SHP77 treated with DMSO at 0.1 percent for 48 hours (cell line): ENCODE data around the gene EGFR.
A peak's percentile ranks its signal among the peaks of the same experiment; 100 is the strongest.

Source experiments
- DNase-seq: peaks from one replicate; lab custom pipeline; 2025; lab: John Stamatoyannopoulos, UW

EGFR gene

DNA sequence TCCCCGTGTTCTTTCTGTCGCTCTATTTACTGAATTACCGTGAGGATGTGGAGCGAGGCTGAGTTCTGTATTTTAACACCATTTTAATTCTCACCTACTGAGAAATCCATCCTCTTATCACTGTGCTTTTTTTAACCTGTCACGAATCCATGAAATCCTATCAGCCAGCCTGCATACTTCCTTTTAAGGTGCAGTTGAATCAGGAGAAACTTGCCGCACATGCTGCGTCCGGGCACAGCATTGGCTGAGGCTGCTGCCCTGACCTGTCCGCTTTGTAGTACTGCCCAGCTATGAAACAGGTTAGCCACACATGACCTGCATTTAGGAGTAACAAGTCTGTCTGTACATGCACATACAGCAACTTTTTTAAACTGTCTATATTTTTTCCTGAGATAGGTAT lies 82.5 kb downstream of the EGFR start:
- no peak for DNase-seq

DNA sequence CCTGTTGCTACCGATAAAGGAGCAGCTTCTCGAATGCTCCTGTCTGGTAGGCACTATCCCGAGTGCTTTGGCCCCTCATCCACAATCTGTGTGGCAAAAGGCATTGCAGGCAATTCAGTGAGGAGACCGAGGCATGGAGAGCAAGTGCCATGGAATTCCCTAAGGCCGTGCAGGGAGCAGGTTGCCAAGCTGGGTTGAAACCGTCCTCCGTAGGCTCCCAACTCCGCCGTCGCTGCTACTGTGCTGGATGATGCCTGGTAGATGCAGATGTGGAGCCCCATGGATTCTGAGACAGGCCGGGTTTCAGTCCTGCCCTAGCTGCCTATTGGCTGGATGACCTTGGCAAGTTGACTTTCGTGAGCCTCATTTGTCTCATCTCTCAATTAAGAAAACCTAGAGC lies 85.3 kb downstream of the EGFR start:
- no peak for DNase-seq

DNA sequence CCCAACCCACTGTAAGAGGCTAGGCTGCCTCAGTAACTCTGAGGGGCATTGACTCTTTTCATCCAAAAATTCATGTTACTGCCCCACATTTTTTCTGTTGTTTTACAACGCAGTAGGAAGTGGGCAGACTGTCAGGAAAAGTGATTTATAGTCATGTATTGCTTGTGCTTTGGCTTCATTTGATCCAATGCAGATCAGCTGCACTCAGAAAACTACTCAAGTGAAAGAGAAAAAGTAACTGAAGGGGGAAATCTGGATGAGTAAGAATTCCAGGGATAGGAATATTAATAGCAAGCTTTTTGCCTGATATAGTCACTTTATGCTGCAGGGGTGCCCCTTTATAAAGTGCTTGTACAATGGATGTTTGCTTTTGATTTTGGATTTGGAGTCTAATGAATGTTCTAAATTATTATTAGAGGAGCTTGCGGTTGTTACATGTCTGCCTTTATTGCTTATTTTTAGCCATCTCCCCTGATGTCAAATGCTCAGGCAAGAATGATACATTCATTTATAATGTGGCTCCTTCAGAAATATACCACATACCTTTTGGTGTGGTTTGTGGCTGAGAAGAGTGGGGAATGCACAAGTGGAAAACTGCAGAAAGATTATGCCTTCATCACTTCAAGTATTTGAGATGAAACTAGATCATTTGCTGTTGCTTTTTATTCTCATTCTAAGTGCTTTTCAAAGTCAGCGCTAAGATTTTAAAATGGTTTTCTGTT lies 86.1 kb downstream of the EGFR start:
- no peak for DNase-seq

DNA sequence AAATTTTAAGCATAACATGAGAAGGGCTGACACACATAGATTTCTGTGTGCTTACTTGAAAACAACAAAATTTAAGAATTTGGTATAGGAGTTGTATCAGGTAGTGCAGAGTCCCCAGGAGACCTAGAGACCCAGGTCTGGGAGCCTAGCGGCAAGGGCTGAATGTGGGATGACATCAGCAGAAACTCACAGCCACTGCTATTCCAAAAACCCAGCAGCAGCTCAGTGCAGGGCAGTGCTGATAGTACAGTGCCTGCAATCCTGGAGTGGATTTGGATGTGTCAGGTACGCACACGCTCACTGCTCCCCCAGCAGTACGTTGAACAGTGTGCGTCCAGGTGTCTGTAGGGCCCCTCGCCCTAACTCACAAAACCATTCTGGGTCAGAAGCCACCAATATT lies 87.1 kb downstream of the EGFR start:
- DNase-seq: no peak

- no peak for DNase-seq
Measured at GRCh38 chr7:55107946-55108345, 89.1 kb downstream of the EGFR start.

- no peak for DNase-seq
Measured at GRCh38 chr7:55108401-55108800, 89.6 kb downstream of the EGFR start.

- DNase-seq: no peak
Measured at GRCh38 chr7:55108818-55109217, 90.0 kb downstream of the EGFR start.

DNA sequence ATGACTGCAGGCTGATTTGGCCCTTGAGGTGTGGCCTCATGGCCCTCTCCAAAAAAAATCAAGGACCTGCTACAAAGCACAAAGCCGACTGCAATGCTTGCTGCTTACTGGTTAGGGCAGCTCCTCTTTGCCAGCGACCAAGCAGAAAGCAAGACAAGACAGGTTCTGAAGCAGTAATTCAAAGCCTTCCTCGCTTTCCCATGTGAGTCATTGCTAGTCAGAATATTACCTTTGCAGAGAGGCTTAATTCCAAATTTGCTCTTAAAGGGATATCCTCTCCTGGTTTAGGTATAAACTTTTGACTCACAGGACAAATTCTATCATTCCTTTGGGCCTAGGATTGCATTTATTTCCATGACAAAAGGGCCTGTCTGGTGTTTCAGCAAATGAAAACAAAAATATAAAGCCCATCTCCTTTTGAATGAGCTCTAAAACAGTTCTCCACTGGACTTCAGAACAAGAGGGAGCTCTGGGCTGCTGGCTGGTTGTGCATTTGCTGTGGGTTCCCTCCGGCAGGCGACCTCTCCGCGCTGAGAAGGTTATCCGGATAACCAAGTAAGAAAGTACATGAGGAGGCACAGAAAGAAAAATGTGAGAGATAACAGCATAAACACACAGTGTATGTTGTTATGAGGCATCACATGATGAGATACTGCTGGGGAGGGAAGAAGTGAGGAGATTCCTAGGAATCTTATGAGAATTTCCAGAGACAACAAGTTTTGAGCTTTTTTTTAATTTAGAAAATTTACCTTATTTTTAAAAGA lies 90.8 kb downstream of the EGFR start:
- DNase-seq: no peak

DNA sequence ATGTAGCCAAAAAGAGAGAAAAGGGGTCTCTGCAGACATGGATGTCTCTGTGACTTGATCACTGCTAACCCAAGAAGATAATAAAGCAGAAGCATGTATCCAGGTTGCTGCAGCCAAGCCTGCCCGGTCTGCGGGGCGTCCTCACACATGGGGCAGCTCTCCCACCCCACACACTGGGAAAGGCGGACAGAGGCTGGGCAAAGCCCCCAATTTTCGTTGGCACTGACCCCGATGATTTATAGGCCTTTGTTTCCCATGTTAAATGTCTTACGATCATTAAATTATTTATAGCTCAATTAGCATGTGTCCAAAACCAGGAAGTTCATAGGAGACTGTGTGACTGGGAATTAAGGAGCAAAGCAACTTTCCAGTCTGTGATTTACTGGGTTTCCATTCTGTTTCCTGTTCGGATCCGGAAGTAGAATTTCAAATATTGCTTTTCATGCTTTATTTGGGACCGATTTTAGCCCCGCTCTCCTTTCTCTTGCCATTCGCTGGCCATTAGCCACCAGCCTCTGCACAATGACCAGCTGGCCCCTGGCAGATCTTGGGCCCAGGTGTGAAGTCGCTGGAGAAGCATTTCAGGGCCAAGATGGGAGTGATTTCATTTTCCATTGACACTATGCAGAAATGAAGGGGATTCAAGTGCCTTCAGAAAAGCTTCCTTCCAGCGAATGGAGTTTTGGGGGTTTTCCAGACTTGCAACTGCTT lies 91.6 kb downstream of the EGFR start:
- no peak for DNase-seq

DNA sequence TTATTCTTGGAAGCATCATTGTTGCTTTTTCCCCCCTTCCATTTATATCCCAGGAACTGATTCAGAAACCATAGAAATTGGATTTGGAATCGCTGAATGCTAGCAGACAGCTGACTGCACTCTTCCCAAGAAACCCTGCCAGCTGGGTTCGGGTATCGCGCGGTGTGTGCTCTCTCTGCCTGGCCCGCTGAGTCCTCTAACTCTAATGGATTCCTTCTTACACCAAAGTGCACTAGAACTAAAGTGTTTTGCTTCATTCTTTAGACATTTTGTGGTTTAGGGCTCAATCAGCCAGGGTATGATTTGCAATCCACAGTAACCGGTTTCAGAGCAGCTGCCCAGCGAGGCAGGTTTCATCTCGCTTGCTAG lies 92.2 kb downstream of the EGFR start:
- no peak for DNase-seq

DNA sequence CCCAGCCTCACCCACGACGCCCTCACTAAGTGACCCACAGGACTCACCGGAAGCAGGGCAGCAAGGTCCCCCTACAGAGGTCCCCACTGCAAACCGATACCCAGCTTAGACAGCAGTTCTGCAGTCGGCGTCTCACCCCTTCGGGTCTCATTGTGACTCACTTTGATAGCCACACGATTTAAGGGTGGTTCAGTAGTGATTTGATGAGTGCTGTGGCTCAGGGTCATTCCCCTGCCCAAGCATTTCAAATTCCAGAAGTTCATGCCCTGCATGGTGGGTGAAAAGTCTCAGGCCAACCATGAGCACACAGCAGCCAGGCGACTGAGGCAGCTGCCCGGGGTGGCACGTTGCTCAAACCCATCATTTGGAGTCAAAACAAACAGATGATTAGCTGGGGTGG lies 93.2 kb downstream of the EGFR start:
- DNase-seq: no peak

- no peak for DNase-seq
Measured at GRCh38 chr7:55113760-55114540, 95.1 kb downstream of the EGFR start.

- no peak for DNase-seq
Measured at GRCh38 chr7:55117286-55117685, 98.5 kb downstream of the EGFR start.

DNA sequence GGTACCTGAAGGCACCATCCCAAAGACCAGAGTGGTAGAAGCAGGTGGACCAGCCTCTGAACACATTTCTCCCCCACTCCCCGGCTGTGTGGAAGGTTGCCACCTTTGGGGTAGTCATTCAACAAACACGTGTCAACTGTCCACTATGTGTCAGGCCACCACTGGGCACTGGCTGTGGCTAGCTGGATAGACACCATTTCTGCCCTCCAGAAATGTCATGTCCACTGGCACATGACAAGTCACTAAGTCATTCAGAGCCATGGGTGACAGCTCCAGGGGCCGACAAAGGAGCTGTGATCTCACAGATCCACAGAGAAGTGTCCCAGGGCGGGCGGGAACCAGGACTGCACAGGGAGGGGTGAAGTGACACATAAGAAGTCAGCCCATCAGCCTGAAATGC lies 99.6 kb downstream of the EGFR start:
- no peak for DNase-seq

GRCh38 chr7:55119571-55119970 lies 100.8 kb downstream of the EGFR start:
- no peak for DNase-seq

GRCh38 chr7:55120074-55120473 lies 101.3 kb downstream of the EGFR start:
- no peak for DNase-seq

DNA sequence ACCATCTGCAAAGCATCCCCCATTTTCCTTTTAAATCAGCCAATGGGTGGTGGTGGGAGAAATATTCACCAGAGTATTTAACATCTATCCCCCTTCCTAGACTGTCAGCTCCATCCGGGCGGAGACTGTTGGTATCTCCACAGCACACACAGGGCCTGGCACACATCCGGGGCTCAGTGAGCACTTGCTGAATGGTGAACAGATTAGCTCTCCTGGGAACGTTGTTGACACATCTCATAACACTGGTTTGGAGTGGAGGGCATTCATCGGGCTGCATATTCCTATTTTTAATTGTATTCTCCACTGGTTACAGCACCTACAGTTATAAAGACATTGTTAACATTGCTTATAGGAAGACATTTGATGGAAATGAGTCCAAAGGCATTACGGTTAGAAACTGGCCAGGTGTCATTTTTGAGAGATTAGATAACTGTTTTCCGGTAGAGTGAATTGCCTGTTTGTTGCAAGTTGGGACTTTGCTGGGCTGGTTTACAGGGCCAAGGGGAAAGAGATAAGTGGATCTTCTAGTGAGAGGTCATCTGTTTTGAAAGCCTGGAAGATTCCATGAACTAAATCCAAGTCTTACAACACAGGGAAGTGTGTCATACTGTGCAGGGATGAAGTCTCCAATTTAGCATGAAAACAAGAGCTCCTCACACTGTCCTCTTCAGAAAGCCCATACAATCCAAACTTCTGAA lies 101.8 kb downstream of the EGFR start:
- DNase-seq: peak; percentile 16

GRCh38 chr7:55121249-55121648 lies 102.4 kb downstream of the EGFR start:
- no peak for DNase-seq

- DNase-seq: no peak
Measured at GRCh38 chr7:55122263-55122662, 103.4 kb downstream of the EGFR start.

GRCh38 chr7:55124989-55125875 lies 106.4 kb downstream of the EGFR start:
- no peak for DNase-seq

GRCh38 chr7:55127135-55127551 lies 108.3 kb downstream of the EGFR start:
- DNase-seq: no peak
